SK-N-SH (cell line): ENCODE results near the gene NCLN. TPM values are rescaled to one million over a fixed set of nuclear protein-coding genes. Genes with fewer than 3 reads are reported as not detected.
A peak's percentile ranks its signal among the peaks of the same experiment; 100 is the strongest.

Experiments
- CTCF ChIA-PET: fragments of 300-600, 350-600 bp; formaldehyde crosslinking; extraction: SDS; loops from one replicate; lab custom pipeline; 2021; lab: Yijun Ruan, JAX
- POLR2A ChIA-PET: fragments of 350-600 bp; sonication (Branson Sonifier 250); formaldehyde crosslinking; extraction: SDS; loops from one replicate; lab custom pipeline; 2020; ENCODE audit warnings: antibody characterized with exemption, inconsistent platforms; lab: Yijun Ruan, JAX
- DNase-seq: peaks from one replicate; pipeline ENCODE4 v3.0.0; 2012
- H2AFZ ChIP-seq: fragments of 200-600 bp; sonication (generic); 2 replicates; pipeline ENCODE4 v1.8.1; 2016; ENCODE audit warnings: antibody characterized with exemption, mild to moderate bottlenecking, low read depth
- H3F3A ChIP-seq: fragments of 200-600 bp; sonication (generic); replicated peaks from 2 replicates; pipeline ENCODE3; 2016; ENCODE audit warnings: antibody characterized with exemption, mild to moderate bottlenecking; ENCODE audit not compliant: insufficient read depth
- H3K27ac ChIP-seq, 2 experiments: fragments of 200-500 bp in 1 of 2; fragments of 200-600 bp in 1 of 2; sonication (Bioruptor generic) in 1 of 2; sonication (generic), shearing (Covaris generic) in 1 of 2; 2 replicates each; pipeline versions ENCODE4 v1.5.1 to v1.6.1; 2014 to 2016; ENCODE audit warnings: low read depth in 2 of 2, inconsistent platforms in 1 of 2, low read length in 1 of 2, mild to moderate bottlenecking in 1 of 2, mixed read lengths in 1 of 2
- H3K27me3 ChIP-seq: fragments of 200-600 bp; sonication (generic), shearing (Covaris generic); 2 replicates; pipeline ENCODE4 v1.6.1; 2016; ENCODE audit warnings: mixed run types; ENCODE audit not compliant: insufficient read depth
- H3K36me3 ChIP-seq, 2 experiments: fragments of 200-500 bp in 1 of 2; fragments of 200-600 bp in 1 of 2; sonication (Bioruptor generic) in 1 of 2; sonication (generic) in 1 of 2; replicated peaks in 1 of 2; 2 replicates each; pipeline versions ENCODE3 to v1.5.1; 2014 to 2016; ENCODE audit warnings: low read length in 1 of 2, mild to moderate bottlenecking in 1 of 2; ENCODE audit not compliant: insufficient read depth in 2 of 2, control insufficient read depth in 1 of 2
- H3K4me1 ChIP-seq, 2 experiments: fragments of 200-500 bp in 1 of 2; fragments of 200-600 bp in 1 of 2; sonication (Bioruptor generic) in 1 of 2; sonication (generic), shearing (Covaris generic) in 1 of 2; 2 replicates each; pipeline versions ENCODE4 v1.5.1 to v1.6.1; 2014 to 2016; ENCODE audit warnings: low read depth in 1 of 2, low read length in 1 of 2, mixed run types in 1 of 2; ENCODE audit not compliant: insufficient read depth in 2 of 2, control insufficient read depth in 1 of 2
- H3K4me2 ChIP-seq: fragments of 200-600 bp; sonication (generic), shearing (Covaris generic); 2 replicates; pipeline ENCODE4 v1.6.1; 2017; ENCODE audit warnings: mixed run types
- H3K4me3 ChIP-seq, 2 experiments: fragments of 200-500 bp in 1 of 2; fragments of 200-600 bp in 1 of 2; sonication (Bioruptor generic) in 1 of 2; sonication (generic), shearing (Covaris generic) in 1 of 2; 2 replicates each; pipeline versions ENCODE4 v1.5.1 to v1.8.1; 2014 to 2016; ENCODE audit warnings: low read depth in 2 of 2, inconsistent platforms in 1 of 2, low read length in 1 of 2, mild to moderate bottlenecking in 1 of 2, mixed read lengths in 1 of 2, moderate library complexity in 1 of 2
- H3K79me2 ChIP-seq: fragments of 200-600 bp; sonication (generic); 2 replicates; pipeline ENCODE4 v1.8.1; 2017; ENCODE audit warnings: mild to moderate bottlenecking; ENCODE audit not compliant: insufficient read depth
- H3K9ac ChIP-seq: fragments of 200-600 bp; sonication (generic); 2 replicates; pipeline ENCODE4 v1.6.1; 2017; ENCODE audit warnings: mixed run types
- H3K9me2 ChIP-seq: fragments of 200-600 bp; sonication (generic); 2 replicates; pipeline ENCODE4 v1.6.1; 2017; ENCODE audit warnings: mixed run types
- H3K9me3 ChIP-seq: fragments of 200-600 bp; sonication (generic); 2 replicates; pipeline ENCODE4 v1.6.1; 2017; ENCODE audit warnings: mixed run types, mild to moderate bottlenecking, moderate library complexity
- H4K20me1 ChIP-seq: fragments of 200-600 bp; sonication (generic); 2 replicates; pipeline ENCODE4 v1.6.1; 2017; ENCODE audit warnings: mild to moderate bottlenecking, mixed run types; ENCODE audit not compliant: insufficient read depth
- CHD2 ChIP-seq: fragments of 150-350 bp; IDR thresholded peaks from 2 replicates; pipeline ENCODE4 v1.6.1; 2018; ENCODE audit warnings: low read length; ENCODE audit not compliant: partially characterized antibody
- EZH2phosphoT487 ChIP-seq: fragments of 200-600 bp; sonication (generic); IDR thresholded peaks from 2 replicates; pipeline ENCODE4 v1.6.1; 2017; ENCODE audit warnings: low read depth, mixed run types, mild to moderate bottlenecking, antibody characterized with exemption, moderate library complexity, borderline replicate concordance
- FOSL2 ChIP-seq: IDR thresholded peaks from 2 replicates; pipeline ENCODE4 v1.4.0; 2012; ENCODE audit warnings: low read depth, mild to moderate bottlenecking, moderate library complexity, borderline replicate concordance
- JUND ChIP-seq: IDR thresholded peaks from 2 replicates; pipeline ENCODE4 v1.4.0; 2012
- MEF2A ChIP-seq: IDR thresholded peaks from 2 replicates; pipeline ENCODE4 v1.4.0; 2012; ENCODE audit warnings: low read depth, borderline replicate concordance
- NFIC ChIP-seq: IDR thresholded peaks from 2 replicates; pipeline ENCODE4 v1.4.0; 2012; ENCODE audit warnings: borderline replicate concordance
- POLR2AphosphoS5 ChIP-seq: IDR thresholded peaks from 2 replicates; pipeline ENCODE4 v1.6.1; 2012; ENCODE audit warnings: low read depth, low read length
- RAD21 ChIP-seq: IDR thresholded peaks from 2 replicates; pipeline ENCODE4 v1.6.1; 2012; ENCODE audit warnings: mild to moderate bottlenecking, low read length
- RFX5 ChIP-seq: IDR thresholded peaks from 2 replicates; pipeline ENCODE4 v1.6.1; 2012; ENCODE audit warnings: mild to moderate bottlenecking, improper control_type of control experiment, low read length
- SIN3A ChIP-seq: IDR thresholded peaks from 2 replicates; pipeline ENCODE4 v1.6.1; 2012; ENCODE audit warnings: low read depth, mild to moderate bottlenecking, low read length, moderate library complexity, borderline replicate concordance
- SMC3 ChIP-seq: IDR thresholded peaks from 2 replicates; pipeline ENCODE4 v1.6.1; 2012; ENCODE audit warnings: low read depth, low read length, improper control_type of control experiment
- TCF12 ChIP-seq: IDR thresholded peaks from 2 replicates; pipeline ENCODE4 v1.4.0; 2012
- TEAD4 ChIP-seq: IDR thresholded peaks from 2 replicates; pipeline ENCODE4 v1.4.0; 2012; ENCODE audit warnings: mild to moderate bottlenecking, borderline replicate concordance; ENCODE audit not compliant: insufficient read depth
- USF2 ChIP-seq: fragments of 150-350 bp; IDR thresholded peaks from 2 replicates; pipeline ENCODE4 v1.6.1; 2017; ENCODE audit warnings: antibody characterized with exemption, low read length, low read depth, borderline replicate concordance
- ZBTB33 ChIP-seq: IDR thresholded peaks from 2 replicates; pipeline ENCODE4 v1.4.0; 2012; ENCODE audit warnings: low read depth, borderline replicate concordance
- whole genome bisulfite sequencing: methylation state at CpG from one replicate; pipeline ENCODE4 v1.1.6; 2017; ENCODE audit warnings: low lambda C conversion rate; 5-methylcytosine and 5-hydroxymethylcytosine counted together
- polyA plus RNA-seq, 3 experiments: library from polyadenylated mRNA; depleted of rRNA; stranded (reverse); fragments of >200 nt; gene quantifications; 2 replicates each; pipeline ENCODE4 v1.2.3, GENCODE V29; 2012
- TF ChIP-seq, protein P1 (sequence below): fragments of 200-600 bp; sonication (generic); IDR thresholded peaks from 2 replicates; pipeline ENCODE4 v1.6.1; 2017; ENCODE audit warnings: antibody characterized with exemption, mild to moderate bottlenecking, moderate library complexity
- TF ChIP-seq, protein P2 (sequence below): fragments of 150-350 bp; IDR thresholded peaks from 2 replicates; pipeline ENCODE4 v1.6.1; 2016; ENCODE audit warnings: mild to moderate bottlenecking, low read depth, low read length

Gene NCLN
- polyA plus RNA-seq, 1 of the 3 experiments (the other 2 are of a cell fraction) = 69.0 TPM

- no peaks in the 10 kb centered on the region for H3K27me3 ChIP-seq
- H3K9me2 ChIP-seq = no peaks in the 10 kb centered on the region
- TF ChIP-seq RAD21 (peak; percentile 91), SMC3 (peak; percentile 87), USF2 (no peak)
- TF ChIP-seq, protein P1, sequence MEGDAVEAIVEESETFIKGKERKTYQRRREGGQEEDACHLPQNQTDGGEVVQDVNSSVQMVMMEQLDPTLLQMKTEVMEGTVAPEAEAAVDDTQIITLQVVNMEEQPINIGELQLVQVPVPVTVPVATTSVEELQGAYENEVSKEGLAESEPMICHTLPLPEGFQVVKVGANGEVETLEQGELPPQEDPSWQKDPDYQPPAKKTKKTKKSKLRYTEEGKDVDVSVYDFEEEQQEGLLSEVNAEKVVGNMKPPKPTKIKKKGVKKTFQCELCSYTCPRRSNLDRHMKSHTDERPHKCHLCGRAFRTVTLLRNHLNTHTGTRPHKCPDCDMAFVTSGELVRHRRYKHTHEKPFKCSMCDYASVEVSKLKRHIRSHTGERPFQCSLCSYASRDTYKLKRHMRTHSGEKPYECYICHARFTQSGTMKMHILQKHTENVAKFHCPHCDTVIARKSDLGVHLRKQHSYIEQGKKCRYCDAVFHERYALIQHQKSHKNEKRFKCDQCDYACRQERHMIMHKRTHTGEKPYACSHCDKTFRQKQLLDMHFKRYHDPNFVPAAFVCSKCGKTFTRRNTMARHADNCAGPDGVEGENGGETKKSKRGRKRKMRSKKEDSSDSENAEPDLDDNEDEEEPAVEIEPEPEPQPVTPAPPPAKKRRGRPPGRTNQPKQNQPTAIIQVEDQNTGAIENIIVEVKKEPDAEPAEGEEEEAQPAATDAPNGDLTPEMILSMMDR = peak; percentile 92
- TF ChIP-seq, all 33 proteins: peak for 3
- Histone ChIP-seq H3K9me3 (no peaks in the 10 kb centered on the region), H4K20me1 (no peaks in the 10 kb centered on the region), H3K79me2 (no peaks in the 10 kb centered on the region), H3K27ac (no peak overlapping the region), H3K4me1 (no peaks in the 10 kb centered on the region; a peak in 1 of 4 replicates), H3F3A (peaks cover 3% of the 10 kb centered on the region), H3K4me3 (peak overlapping the region in 1 of 2 experiments; percentile 19; a peak in 2 of 4 replicates), H3K9ac (no peak overlapping the region), H3K4me2 (peak overlapping the region; percentile 53; the same call in 1 of the 2 replicates), H2AFZ (peak overlapping the region; percentile 32), H3K36me3 (no peaks in the 10 kb centered on the region)
- ChIA-PET POLR2A (interaction anchor here (0.6 kb wide), 1 partner anchor 127 kb away, joined by 5 read pairs; no protein-coding TSS in a partner anchor), CTCF (interaction anchor here (0.6 to 3.9 kb wide), 30 partner anchors 8 to 276 kb away, joined by 3 to 58 read pairs (median 4); partner anchors contain the start of gene S1PR4)
- 2% methylated on average over 22 of the region's 27 CpGs for WGBS
- DNase-seq = peak; percentile 93
Measured at GRCh38 chr19:3163230-3163886, 22.4 kb upstream of the NCLN start.

DNA sequence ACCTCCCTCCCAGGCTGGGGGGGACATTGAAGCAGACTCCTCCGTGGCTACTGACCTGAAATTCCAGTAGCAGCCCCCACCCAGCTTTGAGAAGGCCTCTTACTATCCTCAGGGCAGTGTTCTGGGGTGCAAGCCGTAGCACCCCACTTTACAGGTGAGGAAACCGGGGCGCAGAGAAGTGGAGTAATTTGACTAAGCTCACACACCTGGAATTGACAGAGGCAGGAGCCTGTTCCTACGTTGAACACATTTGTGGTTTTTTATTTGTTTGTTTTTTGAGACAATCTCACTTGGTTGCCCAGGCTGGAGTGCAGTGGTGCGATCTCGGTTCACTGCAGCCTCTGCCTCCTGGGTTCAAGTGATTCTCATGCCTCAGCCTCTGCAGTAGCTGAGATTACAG is 21.8 kb upstream of the NCLN start:
- Histone ChIP-seq H3K79me2 (no peaks in the 10 kb centered on the region), H3K27ac (no peak overlapping the region), H3K4me2 (no peak overlapping the region), H3K4me1 (no peaks in the 10 kb centered on the region; a peak in 1 of 4 replicates), H3K9ac (no peak overlapping the region), H3K4me3 (no peak overlapping the region), H2AFZ (no peak overlapping the region), H3K27me3 (no peaks in the 10 kb centered on the region), H3K9me2 (no peaks in the 10 kb centered on the region), H3K9me3 (no peaks in the 10 kb centered on the region), H4K20me1 (no peaks in the 10 kb centered on the region), H3F3A (no peaks in the 10 kb centered on the region), H3K36me3 (no peaks in the 10 kb centered on the region)
- CTCF ChIA-PET = interaction anchor here (0.6 to 3.9 kb wide), 31 partner anchors 8 to 276 kb away, joined by 3 to 58 read pairs (median 4); partner anchors contain the start of gene S1PR4
- DNase-seq = no peak
- WGBS = 28% methylated on average over 7 of the region's 7 CpGs
- POLR2A ChIA-PET = interaction anchor here (0.6 kb wide), 1 partner anchor 128 kb away, joined by 5 read pairs; no protein-coding TSS in a partner anchor
- TF ChIP-seq, protein P2, sequence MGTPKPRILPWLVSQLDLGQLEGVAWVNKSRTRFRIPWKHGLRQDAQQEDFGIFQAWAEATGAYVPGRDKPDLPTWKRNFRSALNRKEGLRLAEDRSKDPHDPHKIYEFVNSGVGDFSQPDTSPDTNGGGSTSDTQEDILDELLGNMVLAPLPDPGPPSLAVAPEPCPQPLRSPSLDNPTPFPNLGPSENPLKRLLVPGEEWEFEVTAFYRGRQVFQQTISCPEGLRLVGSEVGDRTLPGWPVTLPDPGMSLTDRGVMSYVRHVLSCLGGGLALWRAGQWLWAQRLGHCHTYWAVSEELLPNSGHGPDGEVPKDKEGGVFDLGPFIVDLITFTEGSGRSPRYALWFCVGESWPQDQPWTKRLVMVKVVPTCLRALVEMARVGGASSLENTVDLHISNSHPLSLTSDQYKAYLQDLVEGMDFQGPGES = no peak
- no peak for TF ChIP-seq MEF2A
- no peak for TF ChIP-seq SMC3
- no peak for TF ChIP-seq TCF12
- TF ChIP-seq SIN3A = no peak
- TF ChIP-seq TEAD4 = no peak
- TF ChIP-seq, protein P1 = no peak
- no peak for TF ChIP-seq POLR2AphosphoS5
- no peak for TF ChIP-seq JUND
- no peak for TF ChIP-seq FOSL2
- TF ChIP-seq CHD2 = no peak
- TF ChIP-seq EZH2phosphoT487 = no peak
- no peak for TF ChIP-seq NFIC
- no peak for TF ChIP-seq RFX5
- no peak for TF ChIP-seq ZBTB33
